HG03196 (cell line): ENCODE measurements around the gene PEX10.
A peak's percentile ranks its signal among the peaks of the same experiment; 100 is the strongest.

ENCODE experiments used
- ATAC-seq: cut with Tn5 transposase; IDR thresholded peaks from one replicate; pipeline ENCODE4 v1.9.1; 2021; ENCODE audit not compliant: unreplicated experiment

PEX10 gene

GRCh38 chr1:2391041-2391930 lies 21.1 kb downstream of the PEX10 start, which contains the start of the genes MORN1 and RER1:
MORN1 (minus strand) TSS chr1:2391554; CDS start chr1:2391533, 21 bp downstream.
RER1 (plus strand) TSS chr1:2391841; CDS start chr1:2395791, 3,950 bp downstream.
- peak; percentile 84 for ATAC-seq

GRCh38 chr1:2389644-2390043 lies 22.7 kb downstream of the PEX10 start:
- no peak for ATAC-seq

- no peak for ATAC-seq
Observed at GRCh38 chr1:2388004-2388913, 24.1 kb downstream of the PEX10 start.

- no peak for ATAC-seq
Observed at GRCh38 chr1:2386636-2387611, 25.4 kb downstream of the PEX10 start.

- no peak for ATAC-seq
Observed at GRCh38 chr1:2385606-2386280, 26.6 kb downstream of the PEX10 start.

GRCh38 chr1:2384941-2385481 lies 27.4 kb downstream of the PEX10 start:
- no peak for ATAC-seq

GRCh38 chr1:2384130-2384860 lies 28.1 kb downstream of the PEX10 start:
- no peak for ATAC-seq

- ATAC-seq: no peak
Observed at GRCh38 chr1:2383576-2383975, 28.8 kb downstream of the PEX10 start.

GRCh38 chr1:2382621-2383361 lies 29.6 kb downstream of the PEX10 start:
- ATAC-seq: no peak

- no peak for ATAC-seq
Observed at GRCh38 chr1:2381741-2382620, 30.4 kb downstream of the PEX10 start.

GRCh38 chr1:2380816-2381591 lies 31.4 kb downstream of the PEX10 start:
- no peak for ATAC-seq

- ATAC-seq: no peak
Observed at GRCh38 chr1:2379733-2380404, 32.5 kb downstream of the PEX10 start.

GRCh38 chr1:2378956-2379732 lies 33.2 kb downstream of the PEX10 start:
- no peak for ATAC-seq

GRCh38 chr1:2378441-2378851 lies 33.9 kb downstream of the PEX10 start:
- no peak for ATAC-seq
